ENCODE data around the gene SVBP.
A peak's percentile ranks its signal among the peaks of the same experiment; 100 is the strongest.

The SVBP gene

DNA sequence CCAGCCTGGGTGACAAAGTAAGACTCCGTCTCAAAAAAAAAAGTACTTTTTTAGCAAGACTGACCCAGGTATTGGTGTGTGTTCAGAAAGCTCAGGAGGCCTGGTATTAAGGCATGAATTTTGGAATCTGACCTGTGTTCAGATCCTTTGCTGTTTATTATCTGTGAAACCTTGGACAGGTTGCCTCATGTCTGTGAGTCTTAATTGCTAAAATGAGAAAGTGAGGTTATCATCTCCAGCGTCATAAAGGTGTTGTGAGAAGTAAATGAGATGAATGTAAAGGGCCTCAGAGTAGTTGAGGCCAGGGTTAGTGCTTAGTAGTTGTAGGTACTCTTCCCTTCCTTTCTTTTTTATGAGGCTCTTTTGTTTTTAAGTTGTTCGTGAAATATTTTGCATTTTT lies 47.4 kb downstream of the SVBP start:
- H2AFZ ChIP-seq (ENCODE audit: low read depth, low read length): no peak overlapping the region
- H2BK15ac ChIP-seq (ENCODE audit: low read depth, poor library complexity, severe bottlenecking): no peak overlapping the region
- no peak overlapping the region for H3K4ac ChIP-seq (ENCODE audit: low read depth in 1 of 2, low read length in 2 of 2)
- WGBS: 100% methylated on average over 2 of the region's 3 CpGs
- H3K4me1 ChIP-seq (ENCODE audit: control insufficient read depth, insufficient read depth, low read depth, low read length): no peaks in the 10 kb centered on the region
- H3K23ac ChIP-seq (ENCODE audit: low read length in 2 of 2): no peak overlapping the region
- H3K9me3 ChIP-seq (ENCODE audit: control insufficient read depth, low read length): no peaks in the 10 kb centered on the region
- no peaks in the 10 kb centered on the region for H3K27me3 ChIP-seq (ENCODE audit: control insufficient read depth in 1 of 2, insufficient read depth in 1 of 2, low read length in 2 of 2)
- no peak overlapping the region for H3K9ac ChIP-seq (ENCODE audit: low read length)
- no peak overlapping the region for H3K14ac ChIP-seq (ENCODE audit: low read length in 2 of 2)
- H3K79me1 ChIP-seq (replicated peaks; ENCODE audit: low read length, poor library complexity, severe bottlenecking): peaks cover 13% of the 10 kb centered on the region
- H2AK5ac ChIP-seq (ENCODE audit: low read length, severe bottlenecking): no peak overlapping the region
- H2BK120ac ChIP-seq (ENCODE audit: low read depth, low read length): no peak overlapping the region
- H3K4me2 ChIP-seq (ENCODE audit: low read length, poor library complexity, severe bottlenecking): no peak overlapping the region
- H2BK12ac ChIP-seq (ENCODE audit: low read length in 2 of 2): no peak overlapping the region
- no peak for DNase-seq
- H3K4me3 ChIP-seq (ENCODE audit: insufficient read depth in 1 of 2, low read depth in 1 of 2, low read length in 2 of 2): no peak overlapping the region
- no peak overlapping the region for H4K91ac ChIP-seq (ENCODE audit: low read length)
- no peak overlapping the region for H4K8ac ChIP-seq (ENCODE audit: low read length)
- H3K36me3 ChIP-seq (ENCODE audit: control insufficient read depth in 1 of 2, insufficient read depth in 2 of 2, low read depth in 1 of 2, low read length in 2 of 2): peaks cover 2 to 20% of the 10 kb centered on the region in 2 experiments
- no peak overlapping the region for H3K27ac ChIP-seq (ENCODE audit: low read length, poor library complexity, severe bottlenecking)
- H3K18ac ChIP-seq (ENCODE audit: low read depth in 1 of 2, low read length in 2 of 2): no peak overlapping the region
- no peak overlapping the region for H2BK5ac ChIP-seq (ENCODE audit: low read depth, low read length, poor library complexity, severe bottlenecking)

DNA sequence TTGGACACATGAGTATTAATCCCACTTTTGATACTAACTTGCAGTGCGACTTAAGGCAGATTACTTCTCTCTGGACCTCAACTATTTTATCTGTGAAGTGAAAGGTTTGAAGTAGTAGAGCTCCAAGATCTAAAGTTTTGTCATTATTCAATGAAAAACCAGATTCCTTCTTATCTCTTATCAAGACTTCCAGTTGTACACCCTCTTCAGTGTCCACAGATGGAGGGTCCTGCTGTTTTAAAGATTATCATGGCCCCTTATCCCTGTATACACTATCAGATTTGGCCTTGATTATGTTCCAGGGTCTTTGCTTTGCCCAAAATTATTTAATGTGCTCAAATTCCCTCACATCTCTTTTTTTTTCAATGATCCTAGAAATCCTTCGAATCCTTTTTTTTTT lies 49.0 kb downstream of the SVBP start:
- Histone ChIP-seq H3K23ac (ENCODE audit: low read length in 2 of 2) (no peak overlapping the region), H3K14ac (ENCODE audit: low read length in 2 of 2) (no peak overlapping the region), H2BK12ac (ENCODE audit: low read length in 2 of 2) (no peak overlapping the region), H2BK15ac (ENCODE audit: low read depth, poor library complexity, severe bottlenecking) (no peak overlapping the region), H3K18ac (ENCODE audit: low read depth in 1 of 2, low read length in 2 of 2) (no peak overlapping the region), H3K4me1 (ENCODE audit: control insufficient read depth, insufficient read depth, low read depth, low read length) (peaks cover 2% of the 10 kb centered on the region), H2BK5ac (ENCODE audit: low read depth, low read length, poor library complexity, severe bottlenecking) (no peak overlapping the region), H2AK5ac (ENCODE audit: low read length, severe bottlenecking) (no peak overlapping the region), H3K4me3 (ENCODE audit: insufficient read depth in 1 of 2, low read depth in 1 of 2, low read length in 2 of 2) (peak overlapping the region in 1 of 2 experiments; percentile 98), H4K91ac (ENCODE audit: low read length) (no peak overlapping the region), H3K79me1 (replicated peaks; ENCODE audit: low read length, poor library complexity, severe bottlenecking) (peaks cover 13% of the 10 kb centered on the region), H3K27me3 (ENCODE audit: control insufficient read depth in 1 of 2, insufficient read depth in 1 of 2, low read length in 2 of 2) (no peaks in the 10 kb centered on the region), H3K4ac (ENCODE audit: low read depth in 1 of 2, low read length in 2 of 2) (no peak overlapping the region), H2AFZ (ENCODE audit: low read depth, low read length) (no peak overlapping the region), H3K4me2 (ENCODE audit: low read length, poor library complexity, severe bottlenecking) (peak overlapping the region; percentile 48), H3K36me3 (ENCODE audit: control insufficient read depth in 1 of 2, insufficient read depth in 2 of 2, low read depth in 1 of 2, low read length in 2 of 2) (peaks cover 0 to 5% of the 10 kb centered on the region in 2 experiments), H4K8ac (ENCODE audit: low read length) (no peak overlapping the region), H2BK120ac (ENCODE audit: low read depth, low read length) (no peak overlapping the region), H3K9ac (ENCODE audit: low read length) (peak overlapping the region; percentile 96), H3K9me3 (ENCODE audit: control insufficient read depth, low read length) (no peaks in the 10 kb centered on the region), H3K27ac (ENCODE audit: low read length, poor library complexity, severe bottlenecking) (no peak overlapping the region)
- DNase-seq: no peak
- 100% methylated on average over 1 of the region's 2 CpGs for WGBS

DNA sequence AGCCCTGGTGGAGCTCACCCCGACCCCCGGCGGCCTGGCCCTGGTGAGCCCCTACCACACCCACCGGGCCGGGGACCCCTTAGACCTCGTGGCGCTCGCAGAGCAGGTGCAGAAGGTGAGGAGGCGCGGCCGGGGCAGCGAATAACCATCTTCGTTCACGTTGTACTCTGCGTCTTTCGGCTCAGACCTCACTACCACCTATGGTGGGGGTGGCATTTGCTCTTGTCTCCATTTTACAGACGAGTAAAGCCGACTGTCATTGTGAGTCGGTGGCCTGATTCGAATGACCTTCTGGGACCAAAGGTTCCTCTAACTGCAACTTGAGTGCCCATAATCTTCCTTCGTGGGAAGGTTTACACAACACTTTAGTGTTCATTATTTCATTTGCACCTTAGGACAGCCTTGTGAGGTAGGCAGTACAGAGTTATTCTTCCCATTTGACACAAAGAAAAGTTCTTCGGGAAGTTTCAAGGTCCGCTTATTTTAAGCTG lies 49.6 kb downstream of the SVBP start:
- Histone ChIP-seq H4K8ac (ENCODE audit: low read length) (no peak overlapping the region), H2BK12ac (ENCODE audit: low read length in 2 of 2) (no peak overlapping the region), H2BK120ac (ENCODE audit: low read depth, low read length) (peak overlapping the region; percentile 73), H3K4me1 (ENCODE audit: control insufficient read depth, insufficient read depth, low read depth, low read length) (peaks cover 2% of the 10 kb centered on the region), H3K27me3 (ENCODE audit: control insufficient read depth in 1 of 2, insufficient read depth in 1 of 2, low read length in 2 of 2) (no peaks in the 10 kb centered on the region), H4K91ac (ENCODE audit: low read length) (no peak overlapping the region), H3K14ac (ENCODE audit: low read length in 2 of 2) (peak overlapping the region in 1 of 2 experiments; percentile 78), H2BK5ac (ENCODE audit: low read depth, low read length, poor library complexity, severe bottlenecking) (no peak overlapping the region), H3K4me2 (ENCODE audit: low read length, poor library complexity, severe bottlenecking) (peak overlapping the region; percentile 48), H3K9ac (ENCODE audit: low read length) (peak overlapping the region; percentile 96), H3K9me3 (ENCODE audit: control insufficient read depth, low read length) (no peaks in the 10 kb centered on the region), H3K27ac (ENCODE audit: low read length, poor library complexity, severe bottlenecking) (no peak overlapping the region), H2BK15ac (ENCODE audit: low read depth, poor library complexity, severe bottlenecking) (peak overlapping the region; percentile 73), H2AFZ (ENCODE audit: low read depth, low read length) (peak overlapping the region; percentile 96), H3K23ac (ENCODE audit: low read length in 2 of 2) (no peak overlapping the region), H3K4me3 (ENCODE audit: insufficient read depth in 1 of 2, low read depth in 1 of 2, low read length in 2 of 2) (peak overlapping the region; percentile 89 to 98), H3K79me1 (replicated peaks; ENCODE audit: low read length, poor library complexity, severe bottlenecking) (peaks cover 13% of the 10 kb centered on the region), H3K36me3 (ENCODE audit: control insufficient read depth in 1 of 2, insufficient read depth in 2 of 2, low read depth in 1 of 2, low read length in 2 of 2) (peaks cover 3 to 5% of the 10 kb centered on the region in 2 experiments), H3K4ac (ENCODE audit: low read depth in 1 of 2, low read length in 2 of 2) (peak overlapping the region in 1 of 2 experiments; percentile 89), H2AK5ac (ENCODE audit: low read length, severe bottlenecking) (no peak overlapping the region), H3K18ac (ENCODE audit: low read depth in 1 of 2, low read length in 2 of 2) (peak overlapping the region; percentile 46 to 89)
- no peak for DNase-seq
- WGBS: 4% methylated on average over 23 of the region's 23 CpGs

DNA sequence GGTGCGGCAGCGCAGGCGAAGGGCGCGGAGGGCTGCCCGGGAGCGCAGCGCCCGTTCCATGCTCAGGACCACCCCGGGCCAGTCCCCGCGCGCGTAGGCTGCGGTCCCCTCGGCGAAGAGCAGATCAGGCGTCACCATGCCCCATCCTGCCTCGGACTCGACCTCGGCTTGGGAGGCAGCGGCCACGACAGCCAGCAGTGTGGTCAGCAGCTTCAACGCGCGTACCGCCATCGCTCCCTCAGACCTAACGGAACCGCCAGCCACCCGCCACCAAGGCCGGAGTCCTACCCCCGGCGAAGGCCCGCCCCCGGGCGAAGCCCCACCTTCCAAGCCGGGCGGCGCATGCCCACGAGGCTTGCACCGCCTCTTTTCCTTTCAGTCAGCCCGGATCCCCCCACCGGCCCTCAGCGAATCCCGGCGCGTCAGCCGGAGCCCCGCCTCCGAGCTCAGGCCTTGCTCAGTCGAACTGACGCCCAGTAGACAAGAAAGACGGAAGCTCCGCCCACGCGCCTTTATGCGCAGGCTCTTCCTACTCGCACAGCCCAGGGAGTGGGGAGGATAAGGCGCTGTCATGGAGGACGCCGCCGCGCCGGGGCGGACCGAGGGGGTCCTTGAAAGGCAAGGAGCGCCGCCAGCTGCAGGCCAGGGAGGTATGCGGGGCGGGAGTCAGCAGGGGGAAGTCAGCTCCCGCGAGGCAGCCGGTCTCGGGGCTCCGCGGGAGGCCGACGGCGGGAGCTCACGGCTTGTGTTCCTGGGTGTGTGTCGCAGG lies 50.3 kb downstream of the SVBP start, which contains the start of the genes C1orf50 and P3H1:
TSS of gene C1orf50 (plus strand) at position 509 of the 769 bp plus-strand sequence. CDS start at position 572, 63 bp downstream.
TSS of gene P3H1 (minus strand) at position 288 of the 769 bp plus-strand sequence. CDS start at position 231, 57 bp downstream.
- peak within 1 kb of the TSS; percentile 58 for H3K27ac ChIP-seq (ENCODE audit: low read length, poor library complexity, severe bottlenecking)
- H2AK5ac ChIP-seq (ENCODE audit: low read length, severe bottlenecking): no peak within 1 kb of the TSS
- H2BK15ac ChIP-seq (ENCODE audit: low read depth, poor library complexity, severe bottlenecking): peak within 1 kb of the TSS; percentile 73
- peak within 1 kb of the TSS; percentile 66 for H4K8ac ChIP-seq (ENCODE audit: low read length)
- peaks cover 17% of the 10 kb centered on the region for H3K79me1 ChIP-seq (replicated peaks; ENCODE audit: low read length, poor library complexity, severe bottlenecking)
- H3K27me3 ChIP-seq (ENCODE audit: control insufficient read depth in 1 of 2, insufficient read depth in 1 of 2, low read length in 2 of 2): no peaks in the 10 kb centered on the region
- H3K14ac ChIP-seq (ENCODE audit: low read length in 2 of 2): peak within 1 kb of the TSS in 1 of 2 experiments; percentile 100
- H3K9ac ChIP-seq (ENCODE audit: low read length): peak within 1 kb of the TSS; percentile 96
- peak within 1 kb of the TSS in 1 of 2 experiments; percentile 99 for H3K23ac ChIP-seq (ENCODE audit: low read length in 2 of 2)
- H3K18ac ChIP-seq (ENCODE audit: low read depth in 1 of 2, low read length in 2 of 2): peak within 1 kb of the TSS; percentile 59 to 98
- H3K4ac ChIP-seq (ENCODE audit: low read depth in 1 of 2, low read length in 2 of 2): peak within 1 kb of the TSS; percentile 15 to 93
- H4K91ac ChIP-seq (ENCODE audit: low read length): peak within 1 kb of the TSS; percentile 20
- no peak within 1 kb of the TSS for H2BK5ac ChIP-seq (ENCODE audit: low read depth, low read length, poor library complexity, severe bottlenecking)
- peak; percentile 99 for DNase-seq
- peak within 1 kb of the TSS; percentile 95 to 98 for H3K4me3 ChIP-seq (ENCODE audit: insufficient read depth in 1 of 2, low read depth in 1 of 2, low read length in 2 of 2)
- H2BK12ac ChIP-seq (ENCODE audit: low read length in 2 of 2): peak within 1 kb of the TSS in 1 of 2 experiments; percentile 11
- peaks cover 5% of the 10 kb centered on the region for H3K4me1 ChIP-seq (ENCODE audit: control insufficient read depth, insufficient read depth, low read depth, low read length)
- H2AFZ ChIP-seq (ENCODE audit: low read depth, low read length): peak within 1 kb of the TSS; percentile 96
- WGBS: under 1% methylated on average over 72 of the region's 82 CpGs
- peaks cover 8 to 11% of the 10 kb centered on the region in 2 experiments for H3K36me3 ChIP-seq (ENCODE audit: control insufficient read depth in 1 of 2, insufficient read depth in 2 of 2, low read depth in 1 of 2, low read length in 2 of 2)
- peak within 1 kb of the TSS; percentile 73 for H2BK120ac ChIP-seq (ENCODE audit: low read depth, low read length)
- peak within 1 kb of the TSS; percentile 78 for H3K4me2 ChIP-seq (ENCODE audit: low read length, poor library complexity, severe bottlenecking)
- H3K9me3 ChIP-seq (ENCODE audit: control insufficient read depth, low read length): no peaks in the 10 kb centered on the region

Measured in mesenchymal stem cell (in vitro differentiated cells and primary cell).